Measurements from ENCODE around the gene MARVELD1.

Gene MARVELD1

GRCh38 chr10:97736902-97737769 lies 23.6 kb downstream of the MARVELD1 start, which contains the start of gene ZFYVE27:
ZFYVE27 (plus strand) TSS chr10:97737128; CDS start chr10:97738478, 1,350 bp downstream.
- TF ChIP-seq, protein P1, sequence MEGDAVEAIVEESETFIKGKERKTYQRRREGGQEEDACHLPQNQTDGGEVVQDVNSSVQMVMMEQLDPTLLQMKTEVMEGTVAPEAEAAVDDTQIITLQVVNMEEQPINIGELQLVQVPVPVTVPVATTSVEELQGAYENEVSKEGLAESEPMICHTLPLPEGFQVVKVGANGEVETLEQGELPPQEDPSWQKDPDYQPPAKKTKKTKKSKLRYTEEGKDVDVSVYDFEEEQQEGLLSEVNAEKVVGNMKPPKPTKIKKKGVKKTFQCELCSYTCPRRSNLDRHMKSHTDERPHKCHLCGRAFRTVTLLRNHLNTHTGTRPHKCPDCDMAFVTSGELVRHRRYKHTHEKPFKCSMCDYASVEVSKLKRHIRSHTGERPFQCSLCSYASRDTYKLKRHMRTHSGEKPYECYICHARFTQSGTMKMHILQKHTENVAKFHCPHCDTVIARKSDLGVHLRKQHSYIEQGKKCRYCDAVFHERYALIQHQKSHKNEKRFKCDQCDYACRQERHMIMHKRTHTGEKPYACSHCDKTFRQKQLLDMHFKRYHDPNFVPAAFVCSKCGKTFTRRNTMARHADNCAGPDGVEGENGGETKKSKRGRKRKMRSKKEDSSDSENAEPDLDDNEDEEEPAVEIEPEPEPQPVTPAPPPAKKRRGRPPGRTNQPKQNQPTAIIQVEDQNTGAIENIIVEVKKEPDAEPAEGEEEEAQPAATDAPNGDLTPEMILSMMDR (conservative IDR thresholded peaks at IDR 0.05; ENCODE audit: low read length) = no peak
- peak; percentile 91 for DNase-seq (ENCODE audit: low read depth)

DNA sequence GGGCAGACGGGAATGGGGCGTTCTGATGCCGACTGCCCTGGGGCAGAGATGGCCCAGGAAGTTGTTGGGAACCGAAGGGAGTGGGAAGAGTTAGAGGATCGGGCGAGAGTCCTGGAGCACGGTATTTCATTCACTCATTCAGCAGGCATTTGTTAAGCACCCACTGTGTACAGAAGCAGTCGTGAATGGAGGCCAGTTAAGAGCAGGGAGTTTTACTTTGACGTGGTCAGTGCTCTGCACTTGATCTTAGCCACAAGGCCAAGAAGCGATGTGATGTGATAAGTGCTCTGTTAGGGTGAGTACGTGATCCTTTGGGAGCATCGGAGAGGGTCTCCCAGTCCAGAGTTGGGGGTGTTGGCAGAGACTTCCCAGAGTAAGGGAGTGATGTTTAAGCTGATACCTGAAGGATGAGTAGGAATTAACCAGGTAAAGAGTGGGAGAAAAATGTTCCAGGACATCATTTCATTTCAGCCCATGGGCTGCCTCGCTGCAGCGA lies 24.3 kb downstream of the MARVELD1 start:
- H3K4me3 ChIP-seq (ENCODE audit: low read length) = peak overlapping the region; percentile 96
- DNase-seq (ENCODE audit: low read depth) = no peak
- TF ChIP-seq, protein P1 (conservative IDR thresholded peaks at IDR 0.05; ENCODE audit: low read length) = no peak

More at GRCh38 chr10:97736902-97737769, 23.6 kb downstream of the MARVELD1 start, which contains the start of gene ZFYVE27:
- peak within 1 kb of the TSS; percentile 96 for H3K4me3 ChIP-seq (ENCODE audit: low read length)

DNA sequence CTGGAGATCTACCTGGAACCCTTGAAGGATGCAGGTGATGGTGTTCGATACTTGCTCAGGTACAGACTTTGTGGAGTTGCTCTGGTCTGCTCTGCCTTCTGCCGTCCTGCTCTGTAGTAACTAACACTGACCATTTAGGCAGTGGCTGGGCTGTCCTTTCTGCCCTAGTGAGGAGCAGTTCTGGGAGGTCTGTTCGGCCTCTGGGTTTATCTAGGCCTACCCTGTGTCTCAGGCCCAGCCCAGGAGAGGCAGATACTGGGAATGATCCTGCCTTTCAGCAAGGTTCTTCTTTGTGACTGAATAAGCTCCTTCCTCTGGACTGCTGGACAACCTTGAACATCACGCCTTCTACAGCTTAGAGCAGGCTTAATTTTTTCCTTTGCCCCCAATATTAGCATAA lies 25.1 kb downstream of the MARVELD1 start:
- TF ChIP-seq, protein P1 (conservative IDR thresholded peaks at IDR 0.05; ENCODE audit: low read length) = no peak
- no peak for DNase-seq (ENCODE audit: low read depth)
- no peak overlapping the region for H3K4me3 ChIP-seq (ENCODE audit: low read length)

GRCh38 chr10:97740613-97741012 lies 27.1 kb downstream of the MARVELD1 start:
- TF ChIP-seq, protein P1 (conservative IDR thresholded peaks at IDR 0.05; ENCODE audit: low read length) = no peak
- no peak for DNase-seq (ENCODE audit: low read depth)
- H3K4me3 ChIP-seq (ENCODE audit: low read length) = no peak overlapping the region

DNA sequence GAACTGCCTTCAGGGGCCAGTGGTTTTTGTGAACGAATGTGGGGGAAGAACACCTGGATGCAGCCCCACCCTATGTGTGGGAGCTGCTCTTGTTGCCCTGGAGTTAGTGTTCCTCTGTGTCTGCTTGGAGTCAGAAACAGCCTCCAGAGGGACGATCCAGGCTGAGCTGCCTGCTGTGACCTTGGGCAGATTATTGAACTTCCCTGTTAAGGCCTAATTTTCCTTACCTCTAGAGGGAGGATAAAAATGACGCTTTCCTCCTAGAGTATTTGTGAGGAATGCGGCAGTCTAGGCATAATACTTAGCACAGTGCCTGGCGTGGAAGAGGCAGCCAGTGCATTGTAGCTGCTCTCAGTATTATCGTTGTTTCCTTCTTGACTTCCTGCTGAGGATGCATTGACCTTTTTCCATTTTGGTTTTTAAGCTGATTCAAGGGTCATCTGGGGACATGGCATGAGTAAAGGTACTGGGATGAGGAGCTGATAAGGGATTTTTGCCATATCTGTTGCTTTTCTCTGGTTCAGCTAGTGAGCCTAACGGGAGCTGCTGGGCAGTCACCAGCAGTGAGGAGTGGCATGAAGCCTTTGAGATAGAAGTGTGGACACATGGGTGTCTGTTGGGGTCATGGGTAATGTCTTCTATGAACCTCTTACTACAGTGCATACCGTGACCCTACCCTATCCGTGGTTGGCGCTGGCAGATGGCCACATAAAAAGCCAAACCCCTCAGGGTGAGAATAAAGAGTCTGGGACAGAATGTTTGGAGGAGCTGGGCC lies 29.8 kb downstream of the MARVELD1 start:
- H3K4me3 ChIP-seq (ENCODE audit: low read length) = no peak overlapping the region
- no peak for DNase-seq (ENCODE audit: low read depth)
- TF ChIP-seq, protein P1 (conservative IDR thresholded peaks at IDR 0.05; ENCODE audit: low read length) = no peak

DNA sequence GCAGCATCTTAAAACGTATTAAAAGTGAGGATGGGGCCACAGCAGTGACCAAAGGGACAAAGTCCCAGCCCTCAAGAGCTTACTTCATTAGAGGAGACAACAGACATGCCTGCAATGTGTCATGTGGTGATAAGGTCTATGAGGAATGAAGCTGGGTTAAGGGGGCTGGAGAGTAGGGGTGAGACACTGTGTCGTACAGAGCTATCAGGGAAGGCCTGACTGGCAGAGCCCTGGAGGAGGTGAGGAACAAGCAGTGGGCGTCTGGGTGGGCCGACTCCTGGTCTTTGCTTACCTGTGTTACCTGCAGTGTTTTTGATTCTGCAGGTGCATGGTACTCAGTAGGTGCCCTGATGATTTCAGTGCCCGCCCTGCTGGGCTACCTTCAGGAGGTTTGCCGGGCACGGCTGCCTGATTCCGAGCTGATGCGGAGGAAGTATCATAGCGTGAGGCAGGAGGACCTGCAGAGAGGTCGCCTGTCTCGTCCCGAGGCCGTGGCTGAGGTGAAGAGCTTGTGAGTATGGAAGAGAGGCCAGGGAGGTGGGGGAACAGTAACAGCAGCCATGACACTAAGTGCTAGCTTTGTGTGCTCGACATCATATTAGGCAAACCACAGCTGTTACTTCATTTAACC lies 31.0 kb downstream of the MARVELD1 start:
- DNase-seq (ENCODE audit: low read depth) = no peak
- TF ChIP-seq, protein P1 (conservative IDR thresholded peaks at IDR 0.05; ENCODE audit: low read length) = no peak
- no peak overlapping the region for H3K4me3 ChIP-seq (ENCODE audit: low read length)
